HL-60 (cell line): ENCODE measurements around the gene EHD4.

ENCODE experiments used
- DNase-seq, 2 experiments: peaks; one replicate each; pipeline ENCODE4 v3.0.0-alpha.2; 2010 to 2020; ENCODE audit warnings: low read depth in 1 of 2, low spot score in 1 of 2
- H3K27ac ChIP-seq: fragments of 250-450 bp; sonication (Bioruptor Pico); replicated peaks from 2 replicates; pipeline ENCODE4 v1.5.1; 2020; ENCODE audit warnings: mild to moderate bottlenecking, moderate library complexity
- H3K27me3 ChIP-seq: fragments of 250-450 bp; sonication (Bioruptor Pico); 2 replicates; pipeline ENCODE4 v1.5.1; 2021; ENCODE audit warnings: mild to moderate bottlenecking, moderate library complexity; ENCODE audit not compliant: insufficient read depth, poor library complexity, severe bottlenecking
- H3K4me3 ChIP-seq: replicated peaks from 2 replicates; pipeline ENCODE4 v1.5.1; 2011; ENCODE audit warnings: mild to moderate bottlenecking, control low read depth, low read length; ENCODE audit not compliant: insufficient read depth
- GABPA ChIP-seq: IDR thresholded peaks from 2 replicates; pipeline ENCODE4 v1.6.1; 2012; ENCODE audit warnings: low read depth
- POLR2AphosphoS5 ChIP-seq: IDR thresholded peaks from 2 replicates; pipeline ENCODE4 v1.6.1; 2012; ENCODE audit warnings: low read depth
- SPI1 ChIP-seq: IDR thresholded peaks from 2 replicates; pipeline ENCODE4 v1.6.1; 2012; ENCODE audit warnings: low read depth, mild to moderate bottlenecking, borderline replicate concordance
- TF ChIP-seq, protein P1 (sequence below): IDR thresholded peaks from one replicate; pipeline ENCODE4 v1.5.1; 2011; ENCODE audit warnings: low read length, control low read depth, inconsistent platforms; ENCODE audit not compliant: insufficient read depth
- TF ChIP-seq, protein P2 (sequence below): IDR thresholded peaks from 2 replicates; pipeline ENCODE4 v1.6.1; 2012; ENCODE audit warnings: low read depth; ENCODE audit not compliant: insufficient replicate concordance

Gene EHD4

DNA sequence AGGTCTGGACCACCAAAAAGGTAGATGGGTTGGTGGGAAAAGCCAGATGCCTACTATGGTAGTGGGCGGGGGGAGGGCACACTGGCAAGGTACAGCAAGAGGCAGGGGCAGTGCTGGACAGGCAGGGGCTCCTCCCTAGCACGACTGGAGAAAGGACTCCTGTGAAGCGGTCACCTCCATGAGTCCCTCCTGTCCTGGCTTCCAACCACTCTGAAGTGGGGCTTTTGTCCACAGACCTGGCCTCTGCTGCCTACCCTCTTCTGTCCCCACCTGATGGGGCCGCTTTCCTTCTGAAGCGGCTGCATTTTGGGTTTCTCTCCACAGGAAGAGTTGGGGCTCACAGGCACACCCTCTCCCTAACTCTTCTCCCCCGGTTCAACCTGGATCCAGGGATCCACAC lies 75.8 kb downstream of the EHD4 start:
- TF ChIP-seq POLR2AphosphoS5 (no peak), GABPA (no peak), SPI1 (no peak)
- TF ChIP-seq, protein P1, sequence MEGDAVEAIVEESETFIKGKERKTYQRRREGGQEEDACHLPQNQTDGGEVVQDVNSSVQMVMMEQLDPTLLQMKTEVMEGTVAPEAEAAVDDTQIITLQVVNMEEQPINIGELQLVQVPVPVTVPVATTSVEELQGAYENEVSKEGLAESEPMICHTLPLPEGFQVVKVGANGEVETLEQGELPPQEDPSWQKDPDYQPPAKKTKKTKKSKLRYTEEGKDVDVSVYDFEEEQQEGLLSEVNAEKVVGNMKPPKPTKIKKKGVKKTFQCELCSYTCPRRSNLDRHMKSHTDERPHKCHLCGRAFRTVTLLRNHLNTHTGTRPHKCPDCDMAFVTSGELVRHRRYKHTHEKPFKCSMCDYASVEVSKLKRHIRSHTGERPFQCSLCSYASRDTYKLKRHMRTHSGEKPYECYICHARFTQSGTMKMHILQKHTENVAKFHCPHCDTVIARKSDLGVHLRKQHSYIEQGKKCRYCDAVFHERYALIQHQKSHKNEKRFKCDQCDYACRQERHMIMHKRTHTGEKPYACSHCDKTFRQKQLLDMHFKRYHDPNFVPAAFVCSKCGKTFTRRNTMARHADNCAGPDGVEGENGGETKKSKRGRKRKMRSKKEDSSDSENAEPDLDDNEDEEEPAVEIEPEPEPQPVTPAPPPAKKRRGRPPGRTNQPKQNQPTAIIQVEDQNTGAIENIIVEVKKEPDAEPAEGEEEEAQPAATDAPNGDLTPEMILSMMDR: no peak
- TF ChIP-seq, protein P2, sequence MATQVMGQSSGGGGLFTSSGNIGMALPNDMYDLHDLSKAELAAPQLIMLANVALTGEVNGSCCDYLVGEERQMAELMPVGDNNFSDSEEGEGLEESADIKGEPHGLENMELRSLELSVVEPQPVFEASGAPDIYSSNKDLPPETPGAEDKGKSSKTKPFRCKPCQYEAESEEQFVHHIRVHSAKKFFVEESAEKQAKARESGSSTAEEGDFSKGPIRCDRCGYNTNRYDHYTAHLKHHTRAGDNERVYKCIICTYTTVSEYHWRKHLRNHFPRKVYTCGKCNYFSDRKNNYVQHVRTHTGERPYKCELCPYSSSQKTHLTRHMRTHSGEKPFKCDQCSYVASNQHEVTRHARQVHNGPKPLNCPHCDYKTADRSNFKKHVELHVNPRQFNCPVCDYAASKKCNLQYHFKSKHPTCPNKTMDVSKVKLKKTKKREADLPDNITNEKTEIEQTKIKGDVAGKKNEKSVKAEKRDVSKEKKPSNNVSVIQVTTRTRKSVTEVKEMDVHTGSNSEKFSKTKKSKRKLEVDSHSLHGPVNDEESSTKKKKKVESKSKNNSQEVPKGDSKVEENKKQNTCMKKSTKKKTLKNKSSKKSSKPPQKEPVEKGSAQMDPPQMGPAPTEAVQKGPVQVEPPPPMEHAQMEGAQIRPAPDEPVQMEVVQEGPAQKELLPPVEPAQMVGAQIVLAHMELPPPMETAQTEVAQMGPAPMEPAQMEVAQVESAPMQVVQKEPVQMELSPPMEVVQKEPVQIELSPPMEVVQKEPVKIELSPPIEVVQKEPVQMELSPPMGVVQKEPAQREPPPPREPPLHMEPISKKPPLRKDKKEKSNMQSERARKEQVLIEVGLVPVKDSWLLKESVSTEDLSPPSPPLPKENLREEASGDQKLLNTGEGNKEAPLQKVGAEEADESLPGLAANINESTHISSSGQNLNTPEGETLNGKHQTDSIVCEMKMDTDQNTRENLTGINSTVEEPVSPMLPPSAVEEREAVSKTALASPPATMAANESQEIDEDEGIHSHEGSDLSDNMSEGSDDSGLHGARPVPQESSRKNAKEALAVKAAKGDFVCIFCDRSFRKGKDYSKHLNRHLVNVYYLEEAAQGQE: no peak
- DNase-seq: no peak
- Histone ChIP-seq H3K27me3 (no peaks in the 10 kb centered on the region), H3K4me3 (no peak overlapping the region), H3K27ac (no peak overlapping the region)

DNA sequence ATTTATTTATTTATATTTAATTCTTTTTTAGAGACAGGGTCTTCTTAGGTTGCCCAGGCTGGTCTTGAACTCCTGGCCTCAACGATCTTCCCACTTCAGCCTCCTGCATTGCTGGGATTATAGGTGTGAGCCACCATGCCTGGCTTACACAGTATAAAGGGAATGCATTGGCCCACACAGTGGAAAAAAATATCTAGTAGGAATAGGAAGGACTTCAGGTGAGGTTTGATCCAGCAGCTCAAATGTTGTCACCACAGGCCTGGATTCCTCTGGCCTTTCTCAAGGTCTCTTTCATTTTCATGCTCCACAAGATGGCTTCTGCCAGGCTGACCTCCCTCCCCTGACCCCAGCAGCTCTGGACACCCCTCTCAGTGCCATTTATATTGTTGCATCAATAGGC lies 76.4 kb downstream of the EHD4 start:
- TF ChIP-seq POLR2AphosphoS5: no peak
- TF ChIP-seq SPI1: no peak
- TF ChIP-seq, protein P2: no peak
- TF ChIP-seq, protein P1: no peak
- TF ChIP-seq GABPA: no peak
- H3K4me3 ChIP-seq: no peak overlapping the region
- H3K27me3 ChIP-seq: no peaks in the 10 kb centered on the region
- DNase-seq: no peak
- no peak overlapping the region for H3K27ac ChIP-seq

DNA sequence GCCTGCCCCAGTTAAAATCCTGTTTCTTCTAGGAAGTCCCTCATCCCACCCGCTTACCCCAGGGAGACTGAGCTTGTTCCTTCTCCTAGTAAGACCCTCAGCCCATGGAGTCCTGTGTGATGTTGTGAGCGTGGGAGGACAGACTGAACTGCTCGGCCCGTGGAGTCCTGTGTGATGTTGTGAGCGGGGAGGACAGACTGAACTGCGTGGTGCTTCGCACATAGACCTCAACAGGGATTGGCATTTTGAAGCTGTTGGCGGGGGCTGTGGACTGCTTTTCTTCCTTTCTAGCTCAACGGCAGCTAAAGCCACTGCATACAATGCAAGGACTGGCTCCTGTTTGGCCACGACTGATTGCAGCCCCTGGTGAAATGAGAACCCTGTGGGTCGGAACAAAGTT lies 76.9 kb downstream of the EHD4 start:
- Histone ChIP-seq H3K27me3 (no peaks in the 10 kb centered on the region), H3K27ac (no peak overlapping the region), H3K4me3 (no peak overlapping the region)
- DNase-seq: no peak
- TF ChIP-seq POLR2AphosphoS5: no peak
- no peak for TF ChIP-seq SPI1
- TF ChIP-seq, protein P2: no peak
- TF ChIP-seq GABPA: no peak
- TF ChIP-seq, protein P1: no peak
